ENCODE measurements around the gene OR52I1. TPM values are rescaled to one million over a fixed set of nuclear protein-coding genes. Genes with fewer than 3 reads are reported as not detected.

OR52I1 gene
- total RNA-seq, 1 experiment from 2014 or later, result not detected

- intact Hi-C loops (cut with micrococcal nuclease), result no loop called here
- H3K9me2 ChIP-seq (ENCODE audit: insufficient read depth), result no peaks in the 10 kb centered on the region
- no peak for ATAC-seq
- peaks cover 45% of the 10 kb centered on the region for H3K27me3 ChIP-seq (ENCODE audit: insufficient read depth, low read length)
- no peak overlapping the region for H2AFZ ChIP-seq (ENCODE audit: low read depth, low read length, poor library complexity, severe bottlenecking)
- H4K20me1 ChIP-seq (ENCODE audit: insufficient read depth), result no peaks in the 10 kb centered on the region
- ChIA-PET RAD21 (ENCODE audit: low non-redundant PET in 1 of 2, low total read pairs in 2 of 2, uncharacterized antibody in 2 of 2, unreplicated experiment in 2 of 2) (no interaction called here), CTCF (interaction anchor here (1.0 kb wide), 1 partner anchor 373 kb away, joined by 3 read pairs; no protein-coding TSS in a partner anchor), POLR2A (no interaction called here)
- H3K27ac ChIP-seq (ENCODE audit: low read depth, low read length), result no peak overlapping the region
- H3K79me2 ChIP-seq (ENCODE audit: insufficient read depth, low read length), result no peaks in the 10 kb centered on the region
- no peak overlapping the region for H3K9ac ChIP-seq (ENCODE audit: low read length)
- no peak for DNase-seq (ENCODE audit: low read depth, low spot score)
- BruUV-seq (replicated peaks), result no TSS peak
- TF ChIP-seq POLR2A (IDR thresholded peaks at IDR 0.05; ENCODE audit: borderline replicate concordance, extremely low read depth, insufficient read depth, insufficient read length) (no peak), SIN3A (IDR thresholded peaks at IDR 0.05; ENCODE audit: low read depth) (no peak), RAD21 (IDR thresholded peaks at IDR 0.05; ENCODE audit: low read depth) (no peak), FOSL1 (IDR thresholded peaks at IDR 0.05; ENCODE audit: low read depth) (no peak), YY1 (IDR thresholded peaks at IDR 0.05; ENCODE audit: extremely low read depth, insufficient replicate concordance, low read depth, low read length) (no peak)
- TF ChIP-seq, protein P1, sequence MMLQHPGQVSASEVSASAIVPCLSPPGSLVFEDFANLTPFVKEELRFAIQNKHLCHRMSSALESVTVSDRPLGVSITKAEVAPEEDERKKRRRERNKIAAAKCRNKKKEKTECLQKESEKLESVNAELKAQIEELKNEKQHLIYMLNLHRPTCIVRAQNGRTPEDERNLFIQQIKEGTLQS (IDR thresholded peaks at IDR 0.05), result no peak
- H3K4me1 ChIP-seq (ENCODE audit: control insufficient read depth in 1 of 2, insufficient read depth in 2 of 2, low read length in 2 of 2), result no peaks in the 10 kb centered on the region
- no peaks in the 10 kb centered on the region for H3K9me3 ChIP-seq (ENCODE audit: control insufficient read depth in 1 of 2, insufficient read depth in 1 of 2, low read depth in 1 of 2, low read length in 2 of 2)
- H3K4me3 ChIP-seq (replicated peaks in 1 of 2; ENCODE audit: low read depth in 1 of 2, low read length in 2 of 2), result no peak overlapping the region
- H3K4me2 ChIP-seq (ENCODE audit: low read length), result no peak overlapping the region
- H3K36me3 ChIP-seq (ENCODE audit: control insufficient read depth in 1 of 2, insufficient read depth in 2 of 2, low read length in 2 of 2), result no peaks in the 10 kb centered on the region
Observed at GRCh38 chr11:4560467-4560866, 33.4 kb upstream of the OR52I1 start.

DNA sequence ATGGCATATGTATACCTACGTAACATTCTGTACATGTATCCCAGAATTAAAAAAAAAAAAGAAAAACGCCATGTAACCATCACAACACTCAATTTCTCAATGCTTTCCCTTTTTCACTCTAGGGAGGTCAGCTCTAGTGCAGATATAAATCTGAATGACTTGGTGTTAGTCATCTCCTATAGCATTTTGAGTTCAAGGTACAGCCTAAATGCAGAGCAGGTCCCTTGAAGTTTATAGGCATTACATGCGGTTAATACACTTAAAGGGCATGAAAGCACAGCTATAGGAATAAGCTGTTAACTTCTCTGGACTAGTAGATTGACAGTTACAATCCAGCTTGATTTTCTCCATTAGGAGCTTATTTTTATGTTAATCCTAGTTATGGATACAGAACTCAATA, 28.5 kb upstream of the OR52I1 start:
- no TSS peak for BruUV-seq (replicated peaks)
- POLR2A ChIA-PET, result no interaction called here
- TF ChIP-seq SRF (IDR thresholded peaks at IDR 0.05; ENCODE audit: low read depth) (no peak), CEBPB (IDR thresholded peaks at IDR 0.05; ENCODE audit: low read depth) (no peak)
- Histone ChIP-seq H3K27me3 (ENCODE audit: insufficient read depth, low read length) (peaks cover 23% of the 10 kb centered on the region), H3K4me1 (ENCODE audit: control insufficient read depth in 1 of 2, insufficient read depth in 2 of 2, low read length in 2 of 2) (no peaks in the 10 kb centered on the region), H3K79me2 (ENCODE audit: insufficient read depth, low read length) (no peaks in the 10 kb centered on the region), H3K4me3 (replicated peaks in 1 of 2; ENCODE audit: low read depth in 1 of 2, low read length in 2 of 2) (no peak overlapping the region), H4K20me1 (ENCODE audit: insufficient read depth) (no peaks in the 10 kb centered on the region), H3K27ac (ENCODE audit: low read depth, low read length) (no peak overlapping the region), H3K9me2 (ENCODE audit: insufficient read depth) (no peaks in the 10 kb centered on the region), H3K9me3 (ENCODE audit: control insufficient read depth in 1 of 2, insufficient read depth in 1 of 2, low read depth in 1 of 2, low read length in 2 of 2) (no peaks in the 10 kb centered on the region), H3K36me3 (ENCODE audit: control insufficient read depth in 1 of 2, insufficient read depth in 2 of 2, low read length in 2 of 2) (no peaks in the 10 kb centered on the region), H2AFZ (ENCODE audit: low read depth, low read length, poor library complexity, severe bottlenecking) (no peak overlapping the region), H3K9ac (ENCODE audit: low read length) (no peak overlapping the region), H3K4me2 (ENCODE audit: low read length) (no peak overlapping the region)
- RAD21 ChIA-PET (ENCODE audit: low non-redundant PET in 1 of 2, low total read pairs in 2 of 2, uncharacterized antibody in 2 of 2, unreplicated experiment in 2 of 2), result no interaction called here
- intact Hi-C loops (cut with micrococcal nuclease), result no loop called here
- CTCF ChIA-PET, result interaction anchor here (1.9 kb wide), 1 partner anchor 384 kb away, joined by 4 read pairs; no protein-coding TSS in a partner anchor
- DNase-seq (ENCODE audit: low read depth, low spot score) (no peak), ATAC-seq (no peak)

Data from HCT116 (cell line).